ENCODE results near the gene MT1B.

Gene MT1B

DNA sequence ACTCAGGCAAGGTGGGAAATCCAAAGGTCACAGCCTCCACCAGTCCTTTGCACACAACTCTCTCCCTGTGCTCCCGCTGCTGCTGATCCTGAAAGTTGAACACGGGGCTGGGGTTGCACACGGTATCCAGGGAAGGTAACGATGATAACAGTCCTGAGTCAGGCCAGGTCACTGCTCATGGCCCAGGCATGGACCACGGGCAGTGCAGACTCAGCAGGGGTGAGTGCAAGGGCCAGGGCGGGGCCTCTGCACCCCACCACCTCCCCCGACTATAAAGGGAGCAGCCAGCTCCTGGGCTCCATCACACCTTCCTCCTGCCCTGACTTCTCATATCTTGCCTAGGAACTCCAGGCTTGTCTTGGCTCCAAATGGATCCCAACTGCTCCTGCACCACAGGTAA is at the start of gene MT1B:
Gene MT1B, plus strand, starts transcription at position 301 of the 400 bp plus-strand sequence. Its CDS starts 68 bp downstream, at position 369.
- Histone ChIP-seq H3K4me1 (ENCODE audit: insufficient read depth, low read length) (no peaks in the 10 kb centered on the region), H4K20me1 (ENCODE audit: insufficient read depth, low read length) (no peaks in the 10 kb centered on the region), H3K79me2 (ENCODE audit: insufficient read depth, low read length) (no peaks in the 10 kb centered on the region), H2AFZ (ENCODE audit: low read depth, low read length) (no peak within 1 kb of the TSS), H3K4me2 (ENCODE audit: insufficient read depth, low read length) (no peak within 1 kb of the TSS), H3K27me3 (ENCODE audit: insufficient read depth, low read length, poor library complexity) (peaks cover 20% of the 10 kb centered on the region), H3K36me3 (ENCODE audit: insufficient read depth, low read length) (no peaks in the 10 kb centered on the region), H3K9ac (ENCODE audit: low read depth, low read length) (no peak within 1 kb of the TSS), H3K27ac (ENCODE audit: low read length) (no peak within 1 kb of the TSS), H3K4me3 (ENCODE audit: low read depth in 1 of 2, low read length in 2 of 2) (no peak within 1 kb of the TSS), H3K9me3 (ENCODE audit: insufficient read depth, low read length, severe bottlenecking) (no peaks in the 10 kb centered on the region)
- ATAC-seq (ENCODE audit: insufficient read depth, low read depth) (no peak), DNase-seq (no peak)
- TF ChIP-seq, protein P1, sequence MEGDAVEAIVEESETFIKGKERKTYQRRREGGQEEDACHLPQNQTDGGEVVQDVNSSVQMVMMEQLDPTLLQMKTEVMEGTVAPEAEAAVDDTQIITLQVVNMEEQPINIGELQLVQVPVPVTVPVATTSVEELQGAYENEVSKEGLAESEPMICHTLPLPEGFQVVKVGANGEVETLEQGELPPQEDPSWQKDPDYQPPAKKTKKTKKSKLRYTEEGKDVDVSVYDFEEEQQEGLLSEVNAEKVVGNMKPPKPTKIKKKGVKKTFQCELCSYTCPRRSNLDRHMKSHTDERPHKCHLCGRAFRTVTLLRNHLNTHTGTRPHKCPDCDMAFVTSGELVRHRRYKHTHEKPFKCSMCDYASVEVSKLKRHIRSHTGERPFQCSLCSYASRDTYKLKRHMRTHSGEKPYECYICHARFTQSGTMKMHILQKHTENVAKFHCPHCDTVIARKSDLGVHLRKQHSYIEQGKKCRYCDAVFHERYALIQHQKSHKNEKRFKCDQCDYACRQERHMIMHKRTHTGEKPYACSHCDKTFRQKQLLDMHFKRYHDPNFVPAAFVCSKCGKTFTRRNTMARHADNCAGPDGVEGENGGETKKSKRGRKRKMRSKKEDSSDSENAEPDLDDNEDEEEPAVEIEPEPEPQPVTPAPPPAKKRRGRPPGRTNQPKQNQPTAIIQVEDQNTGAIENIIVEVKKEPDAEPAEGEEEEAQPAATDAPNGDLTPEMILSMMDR (IDR thresholded peaks at IDR 0.05; ENCODE audit: borderline replicate concordance, extremely low read depth, low read length, poor library complexity, severe bottlenecking) = no peak
- TF ChIP-seq EZH2 (IDR thresholded peaks at IDR 0.05; ENCODE audit: borderline replicate concordance, low read depth, low read length, severe bottlenecking) = no peak

DNA sequence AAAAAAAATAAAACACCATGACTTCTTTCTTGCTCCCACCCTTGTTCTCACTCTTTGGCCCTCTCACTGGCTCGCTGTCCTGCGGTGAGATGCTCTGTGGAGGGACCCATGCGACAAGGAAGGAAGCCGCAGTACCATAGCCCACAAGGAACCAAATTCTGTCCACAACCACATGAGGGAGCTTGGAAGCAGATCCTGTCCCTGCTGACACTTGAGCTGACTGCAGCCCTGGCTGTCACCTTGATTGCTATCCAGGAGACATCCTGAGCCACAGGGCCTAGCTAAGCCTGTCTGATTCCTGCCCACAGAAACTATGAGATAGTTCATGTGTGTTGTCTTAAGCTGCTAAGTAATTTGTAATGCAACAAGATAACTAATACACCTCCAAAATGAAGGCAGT is 48.1 kb upstream of the MT1B start:
- Histone ChIP-seq H3K79me2 (ENCODE audit: insufficient read depth, low read length) (no peaks in the 10 kb centered on the region), H3K27ac (ENCODE audit: low read length) (no peak overlapping the region), H3K4me2 (ENCODE audit: insufficient read depth, low read length) (no peak overlapping the region), H2AFZ (ENCODE audit: low read depth, low read length) (no peak overlapping the region), H3K9me3 (ENCODE audit: insufficient read depth, low read length, severe bottlenecking) (no peaks in the 10 kb centered on the region), H3K27me3 (ENCODE audit: insufficient read depth, low read length, poor library complexity) (peaks cover 3% of the 10 kb centered on the region), H4K20me1 (ENCODE audit: insufficient read depth, low read length) (no peaks in the 10 kb centered on the region), H3K36me3 (ENCODE audit: insufficient read depth, low read length) (no peaks in the 10 kb centered on the region), H3K4me1 (ENCODE audit: insufficient read depth, low read length) (peaks cover 15% of the 10 kb centered on the region), H3K4me3 (ENCODE audit: low read depth in 1 of 2, low read length in 2 of 2) (no peak overlapping the region), H3K9ac (ENCODE audit: low read depth, low read length) (no peak overlapping the region)
- peak; percentile 30 for DNase-seq
- ATAC-seq (ENCODE audit: insufficient read depth, low read depth) = no peak
- TF ChIP-seq EZH2 (IDR thresholded peaks at IDR 0.05; ENCODE audit: borderline replicate concordance, low read depth, low read length, severe bottlenecking) = no peak
- TF ChIP-seq, protein P1 (IDR thresholded peaks at IDR 0.05; ENCODE audit: borderline replicate concordance, extremely low read depth, low read length, poor library complexity, severe bottlenecking) = peak; percentile 47

DNA sequence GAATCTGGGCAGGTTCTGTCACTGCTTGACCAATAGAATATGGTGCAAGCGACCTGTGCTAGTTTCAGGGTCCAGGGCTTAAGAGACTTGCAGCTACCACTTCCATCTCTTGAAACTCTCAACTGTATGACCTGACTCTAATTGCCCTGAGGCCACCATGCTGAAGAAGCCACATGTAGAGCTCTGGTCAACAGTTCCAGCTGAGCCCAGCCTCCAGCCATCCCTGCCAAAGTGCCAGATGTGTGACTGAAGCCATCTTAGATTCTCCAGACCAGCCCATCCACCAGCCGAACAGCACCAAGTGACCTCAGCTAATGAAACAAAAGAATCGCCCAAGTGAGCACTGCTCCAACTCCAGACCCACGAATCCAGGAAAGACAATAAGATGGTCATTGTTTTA is 46.7 kb upstream of the MT1B start:
- TF ChIP-seq EZH2 (IDR thresholded peaks at IDR 0.05; ENCODE audit: borderline replicate concordance, low read depth, low read length, severe bottlenecking) = no peak
- TF ChIP-seq, protein P1 (IDR thresholded peaks at IDR 0.05; ENCODE audit: borderline replicate concordance, extremely low read depth, low read length, poor library complexity, severe bottlenecking) = no peak
- no peaks in the 10 kb centered on the region for H3K9me3 ChIP-seq (ENCODE audit: insufficient read depth, low read length, severe bottlenecking)
- no peak for ATAC-seq (ENCODE audit: insufficient read depth, low read depth)
- no peak overlapping the region for H3K9ac ChIP-seq (ENCODE audit: low read depth, low read length)
- peaks cover 3% of the 10 kb centered on the region for H3K27me3 ChIP-seq (ENCODE audit: insufficient read depth, low read length, poor library complexity)
- no peak overlapping the region for H3K4me3 ChIP-seq (ENCODE audit: low read depth in 1 of 2, low read length in 2 of 2)
- no peaks in the 10 kb centered on the region for H3K79me2 ChIP-seq (ENCODE audit: insufficient read depth, low read length)
- H3K4me2 ChIP-seq (ENCODE audit: insufficient read depth, low read length) = no peak overlapping the region
- peaks cover 28% of the 10 kb centered on the region for H3K4me1 ChIP-seq (ENCODE audit: insufficient read depth, low read length)
- DNase-seq = no peak
- H3K27ac ChIP-seq (ENCODE audit: low read length) = no peak overlapping the region
- no peak overlapping the region for H2AFZ ChIP-seq (ENCODE audit: low read depth, low read length)
- H3K36me3 ChIP-seq (ENCODE audit: insufficient read depth, low read length) = no peaks in the 10 kb centered on the region
- no peaks in the 10 kb centered on the region for H4K20me1 ChIP-seq (ENCODE audit: insufficient read depth, low read length)

DNA sequence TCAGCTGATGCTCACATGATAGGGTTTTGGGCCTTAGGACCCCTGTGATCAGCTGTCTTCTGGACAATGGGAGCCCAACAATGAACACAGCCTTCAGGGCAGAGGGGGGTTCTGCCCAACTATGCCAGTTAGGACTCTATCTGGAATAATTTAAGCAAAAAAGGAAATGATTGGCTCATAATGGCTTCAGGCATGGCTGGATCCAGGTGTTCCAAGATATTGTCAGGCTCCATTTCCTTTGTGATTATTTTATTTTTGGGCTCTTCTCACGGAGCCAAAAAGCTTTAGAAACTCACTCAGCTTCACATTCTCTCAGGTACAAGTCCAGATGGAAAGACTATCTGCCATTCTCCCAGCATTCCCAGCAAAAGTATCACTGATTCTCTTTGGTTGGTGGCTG is 46.2 kb upstream of the MT1B start:
- H2AFZ ChIP-seq (ENCODE audit: low read depth, low read length) = no peak overlapping the region
- no peak overlapping the region for H3K9ac ChIP-seq (ENCODE audit: low read depth, low read length)
- no peaks in the 10 kb centered on the region for H3K9me3 ChIP-seq (ENCODE audit: insufficient read depth, low read length, severe bottlenecking)
- TF ChIP-seq EZH2 (IDR thresholded peaks at IDR 0.05; ENCODE audit: borderline replicate concordance, low read depth, low read length, severe bottlenecking) = no peak
- TF ChIP-seq, protein P1 (IDR thresholded peaks at IDR 0.05; ENCODE audit: borderline replicate concordance, extremely low read depth, low read length, poor library complexity, severe bottlenecking) = no peak
- peaks cover 33% of the 10 kb centered on the region for H3K4me1 ChIP-seq (ENCODE audit: insufficient read depth, low read length)
- no peaks in the 10 kb centered on the region for H4K20me1 ChIP-seq (ENCODE audit: insufficient read depth, low read length)
- ATAC-seq (ENCODE audit: insufficient read depth, low read depth) = no peak
- peaks cover 3% of the 10 kb centered on the region for H3K27me3 ChIP-seq (ENCODE audit: insufficient read depth, low read length, poor library complexity)
- no peaks in the 10 kb centered on the region for H3K36me3 ChIP-seq (ENCODE audit: insufficient read depth, low read length)
- H3K79me2 ChIP-seq (ENCODE audit: insufficient read depth, low read length) = no peaks in the 10 kb centered on the region
- H3K4me2 ChIP-seq (ENCODE audit: insufficient read depth, low read length) = no peak overlapping the region
- no peak overlapping the region for H3K4me3 ChIP-seq (ENCODE audit: low read depth in 1 of 2, low read length in 2 of 2)
- no peak for DNase-seq
- no peak overlapping the region for H3K27ac ChIP-seq (ENCODE audit: low read length)
